ENCODE data around the gene STK40.

STK40 gene

GRCh38 chr1:36341626-36342320 is 44.0 kb downstream of the STK40 start:
- no peak for DNase-seq

GRCh38 chr1:36339615-36340014 is 46.1 kb downstream of the STK40 start:
- no peak for DNase-seq

- DNase-seq = no peak
Measured at GRCh38 chr1:36339215-36339614, 46.5 kb downstream of the STK40 start.

- no peak for DNase-seq
Measured at GRCh38 chr1:36337830-36338229, 47.9 kb downstream of the STK40 start.

- no peak for DNase-seq
Measured at GRCh38 chr1:36330940-36331339, 54.8 kb downstream of the STK40 start.

GRCh38 chr1:36329817-36330216 is 55.9 kb downstream of the STK40 start:
- DNase-seq = no peak

GRCh38 chr1:36328713-36329112 is 57.0 kb downstream of the STK40 start:
- no peak for DNase-seq

GRCh38 chr1:36328088-36328480 is 57.6 kb downstream of the STK40 start:
- no peak for DNase-seq

GRCh38 chr1:36327421-36328087 is 58.2 kb downstream of the STK40 start:
- DNase-seq = no peak

- DNase-seq = no peak
Measured at GRCh38 chr1:36326499-36326898, 59.2 kb downstream of the STK40 start.

GRCh38 chr1:36324353-36324703 is 61.4 kb downstream of the STK40 start:
- no peak for DNase-seq

- peak; percentile 32 for DNase-seq
Measured at GRCh38 chr1:36323636-36324352, 61.9 kb downstream of the STK40 start, which contains the start of gene EVA1B. EVA1B (minus strand) TSS chr1:36323645; CDS start chr1:36323037, 608 bp downstream.

GRCh38 chr1:36322786-36323635 is 62.7 kb downstream of the STK40 start:
- DNase-seq = peak; percentile 30

GRCh38 chr1:36322041-36322785 is 63.5 kb downstream of the STK40 start:
- no peak for DNase-seq

GRCh38 chr1:36321119-36321951 is 64.4 kb downstream of the STK40 start:
- DNase-seq = no peak

GRCh38 chr1:36320767-36321118 is 65.0 kb downstream of the STK40 start:
- no peak for DNase-seq

- no peak for DNase-seq
Measured at GRCh38 chr1:36320291-36320761, 65.4 kb downstream of the STK40 start.

- DNase-seq = no peak
Measured at GRCh38 chr1:36309397-36309796, 76.3 kb downstream of the STK40 start.

GRCh38 chr1:36307601-36308330 is 78.0 kb downstream of the STK40 start:
- no peak for DNase-seq

GRCh38 chr1:36306902-36307456 is 78.7 kb downstream of the STK40 start:
- DNase-seq = peak; percentile 92
